Hepatocyte (in vitro differentiated cells): Measurements from ENCODE around the gene TSHZ3. TPM values are rescaled to one million over a fixed set of nuclear protein-coding genes. Genes with fewer than 3 reads are reported as not detected.

Source experiments
- DNase-seq: peaks from one replicate; pipeline ENCODE4 v3.0.0-alpha.2; 2016; ENCODE audit warnings: low spot score
- H2AFZ ChIP-seq: fragments of 200-600 bp; sonication (generic); 2 replicates; pipeline ENCODE4 v1.6.0; 2016; ENCODE audit warnings: antibody characterized with exemption, mild to moderate bottlenecking
- H3K27ac ChIP-seq: fragments of 200-600 bp; sonication (generic); 2 replicates; pipeline ENCODE4 v1.5.1; 2016; ENCODE audit warnings: mild to moderate bottlenecking
- H3K27me3 ChIP-seq: fragments of 200-600 bp; sonication (generic); 2 replicates; pipeline ENCODE4 v1.6.1; 2016
- H3K36me3 ChIP-seq: fragments of 200-600 bp; sonication (generic); replicated peaks from 2 replicates; pipeline ENCODE4 v1.5.1; 2016; ENCODE audit warnings: low read depth; ENCODE audit not compliant: insufficient read depth
- H3K4me1 ChIP-seq: fragments of 200-600 bp; sonication (generic); 2 replicates; pipeline ENCODE4 v1.5.1; 2016; ENCODE audit warnings: mild to moderate bottlenecking, moderate library complexity; ENCODE audit not compliant: insufficient read depth
- H3K4me2 ChIP-seq: fragments of 200-600 bp; sonication (generic); 2 replicates; pipeline ENCODE4 v1.6.0; 2016
- H3K4me3 ChIP-seq: fragments of 200-600 bp; sonication (generic); 2 replicates; pipeline ENCODE4 v1.5.1; 2016; ENCODE audit warnings: mild to moderate bottlenecking
- H3K79me2 ChIP-seq: fragments of 200-600 bp; sonication (generic); 2 replicates; pipeline ENCODE4 v1.6.0; 2017; ENCODE audit warnings: mild to moderate bottlenecking
- H3K9me2 ChIP-seq: fragments of 200-600 bp; sonication (generic); replicated peaks from 2 replicates; pipeline ENCODE4 v1.6.0; 2017; ENCODE audit warnings: mild to moderate bottlenecking; ENCODE audit not compliant: insufficient read depth
- H3K9me3 ChIP-seq: fragments of 200-600 bp; sonication (generic); 2 replicates; pipeline ENCODE4 v1.5.1; 2016; ENCODE audit warnings: low read depth, mild to moderate bottlenecking
- H4K20me1 ChIP-seq: fragments of 200-600 bp; sonication (generic); 2 replicates; pipeline ENCODE4 v1.6.0; 2016; ENCODE audit warnings: mild to moderate bottlenecking; ENCODE audit not compliant: insufficient read depth, poor library complexity, severe bottlenecking
- CTCF ChIP-seq: fragments of 200-600 bp; sonication (generic); IDR thresholded peaks from 2 replicates; pipeline ENCODE4 v1.5.1; 2016; ENCODE audit warnings: antibody characterized with exemption, mild to moderate bottlenecking; ENCODE audit not compliant: poor library complexity
- EZH2 ChIP-seq: fragments of 200-600 bp; sonication (generic); IDR thresholded peaks from 2 replicates; pipeline ENCODE4 v1.6.1; 2016; ENCODE audit warnings: antibody characterized with exemption, mild to moderate bottlenecking, borderline replicate concordance
- EZH2phosphoT487 ChIP-seq: fragments of 200-600 bp; sonication (generic); IDR thresholded peaks from one replicate; pipeline ENCODE4 v1.6.1; 2018; ENCODE audit warnings: antibody characterized with exemption, mild to moderate bottlenecking, low read depth, moderate library complexity; ENCODE audit not compliant: unreplicated experiment, severe bottlenecking
- WGBS: methylation state at CpG from one replicate; pipeline ENCODE4 v1.1.6; 2016; ENCODE audit warnings: low lambda C conversion rate; ENCODE audit errors: missing lambda C conversion rate; 5-methylcytosine and 5-hydroxymethylcytosine counted together
- polyA plus RNA-seq: library from polyadenylated mRNA; unstranded; fragments of >200 nt; fragmentation: Nextera tagmentation; extraction: Ambion mirVana; gene quantifications from 2 replicates; pipeline ENCODE4 v1.2.1, GENCODE V29; 2016
- total RNA-seq: library from RNA; depleted of rRNA; stranded (reverse); fragments of >200 nt; gene quantifications from 2 replicates; pipeline ENCODE4 v1.2.3, GENCODE V29; 2014

The TSHZ3 gene
- total and polyA plus RNA-seq, 2 experiments from 2014 or later: 4.9 to 5.3 TPM

GRCh38 chr19:31354316-31354715 is 5.1 kb upstream of the TSHZ3 start:
- Histone ChIP-seq H3K4me1 (peaks cover 29% of the 10 kb centered on the region), H3K9me2 (no peaks in the 10 kb centered on the region), H3K79me2 (peaks cover 3% of the 10 kb centered on the region), H3K27ac (no peak overlapping the region), H3K36me3 (no peaks in the 10 kb centered on the region), H3K4me2 (peak overlapping the region; percentile 59), H3K27me3 (peaks cover 83% of the 10 kb centered on the region), H3K9me3 (no peaks in the 10 kb centered on the region), H2AFZ (no peak overlapping the region), H4K20me1 (no peaks in the 10 kb centered on the region), H3K4me3 (no peak overlapping the region)
- 29% methylated on average over 10 of the region's 10 CpGs for WGBS
- DNase-seq: no peak
- TF ChIP-seq EZH2phosphoT487 (no peak), EZH2 (no peak), CTCF (no peak)

- 33% methylated on average over 10 of the region's 10 CpGs for WGBS
- peak overlapping the region; percentile 99 for H3K4me2 ChIP-seq
- no peaks in the 10 kb centered on the region for H3K9me2 ChIP-seq
- H3K27ac ChIP-seq: no peak overlapping the region
- H3K36me3 ChIP-seq: no peaks in the 10 kb centered on the region
- TF ChIP-seq CTCF (no peak), EZH2phosphoT487 (no peak), EZH2 (no peak)
- H4K20me1 ChIP-seq: no peaks in the 10 kb centered on the region
- H2AFZ ChIP-seq: no peak overlapping the region
- H3K4me1 ChIP-seq: peaks cover 29% of the 10 kb centered on the region
- H3K4me3 ChIP-seq: no peak overlapping the region
- no peak for DNase-seq
- H3K79me2 ChIP-seq: peaks cover 4% of the 10 kb centered on the region
- H3K27me3 ChIP-seq: peaks cover 79% of the 10 kb centered on the region
- no peaks in the 10 kb centered on the region for H3K9me3 ChIP-seq
Measured at GRCh38 chr19:31353833-31354232, 4.6 kb upstream of the TSHZ3 start.

GRCh38 chr19:31352782-31353651 is 3.8 kb upstream of the TSHZ3 start:
- no peak overlapping the region for H3K27ac ChIP-seq
- peak overlapping the region; percentile 24 for H2AFZ ChIP-seq
- peak; percentile 92 for TF ChIP-seq EZH2
- TF ChIP-seq EZH2phosphoT487: peak; percentile 54
- no peak for TF ChIP-seq CTCF
- H3K4me3 ChIP-seq: no peak overlapping the region
- peaks cover 12% of the 10 kb centered on the region for H3K79me2 ChIP-seq
- peaks cover 29% of the 10 kb centered on the region for H3K4me1 ChIP-seq
- peaks cover 81% of the 10 kb centered on the region for H3K27me3 ChIP-seq
- H3K4me2 ChIP-seq: peak overlapping the region; percentile 99
- 17% methylated on average over 42 of the region's 43 CpGs for WGBS
- H3K9me2 ChIP-seq: no peaks in the 10 kb centered on the region
- no peaks in the 10 kb centered on the region for H3K9me3 ChIP-seq
- DNase-seq: no peak
- no peaks in the 10 kb centered on the region for H3K36me3 ChIP-seq
- no peaks in the 10 kb centered on the region for H4K20me1 ChIP-seq
